Renal cortex interstitium (tissue), 11 donors: ENCODE results near the gene IL9R. TPM values are rescaled to one million over a fixed set of nuclear protein-coding genes. Genes with fewer than 3 reads are reported as not detected.
"Not testable (repeated sequence)": the region's sequence is repeated elsewhere in the genome, so short reads cannot be mapped to it uniquely, and the experiment has no call there.

ENCODE experiments used
- DNase-seq, 11 donors: peaks; one replicate each; pipeline ENCODE4 v3.0.0-alpha.2; 2013; ENCODE audit warnings: low read depth in 9 of 11, low spot score in 4 of 11; ENCODE audit errors: extremely low read depth in 1 of 11
- polyA plus RNA-seq, 3 donors: library from polyadenylated mRNA; unstranded; fragments of 120-200 nt; gene quantifications; one replicate each; pipeline ENCODE4 v1.2.1, GENCODE V29; 2013; ENCODE audit not compliant: insufficient read length in 3 of 3

Gene IL9R
- polyA plus RNA-seq, 3 donors, result 0.11 TPM; not detected in 2

DNA sequence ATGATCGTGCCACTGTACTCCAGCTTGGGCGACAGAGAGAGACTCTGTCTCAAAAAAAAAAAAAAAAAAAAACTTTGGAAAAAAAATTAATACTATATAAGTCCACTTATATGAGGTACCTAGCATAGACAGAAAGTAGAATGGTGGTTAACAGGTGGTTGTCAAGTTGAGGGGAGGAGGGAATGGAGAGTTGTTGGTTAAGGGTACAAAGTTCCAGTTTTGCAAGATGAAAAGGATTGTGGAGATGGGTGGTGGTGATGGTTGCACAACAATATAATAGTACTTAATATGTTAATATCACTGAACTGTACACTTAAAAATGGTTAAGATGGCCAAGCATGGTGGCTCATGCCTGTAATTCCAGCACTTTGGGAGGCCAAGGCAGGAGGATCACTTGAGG, 4.1 kb upstream of the IL9R start:
- DNase-seq, result no peak

DNA sequence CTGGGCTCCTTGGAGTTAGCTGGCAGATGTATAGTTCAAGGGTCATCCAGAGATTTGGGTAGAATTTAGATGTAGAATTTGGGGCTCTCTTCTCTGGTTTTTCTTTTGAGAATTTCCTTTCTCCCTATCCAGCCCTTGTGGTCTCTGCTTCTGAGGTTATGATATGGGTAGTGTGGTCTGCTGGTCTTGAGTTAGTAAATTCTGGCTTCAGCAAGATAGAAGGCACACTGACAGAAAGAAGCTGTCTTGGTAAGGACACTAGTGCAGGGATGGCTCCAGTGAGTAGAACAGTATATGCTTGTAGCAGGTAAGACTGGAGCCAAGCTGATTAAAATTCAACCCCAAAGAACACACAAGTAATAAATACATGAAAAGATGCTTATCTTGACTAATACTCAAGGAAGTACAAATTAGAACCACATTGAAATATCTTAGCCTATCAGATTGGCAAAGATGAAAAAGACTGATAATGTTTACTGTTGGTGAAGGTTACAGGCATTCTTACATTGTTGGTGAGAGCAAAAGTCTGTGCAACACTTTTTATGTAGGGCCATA, 2.1 kb upstream of the IL9R start:
- DNase-seq, result no peak

DNA sequence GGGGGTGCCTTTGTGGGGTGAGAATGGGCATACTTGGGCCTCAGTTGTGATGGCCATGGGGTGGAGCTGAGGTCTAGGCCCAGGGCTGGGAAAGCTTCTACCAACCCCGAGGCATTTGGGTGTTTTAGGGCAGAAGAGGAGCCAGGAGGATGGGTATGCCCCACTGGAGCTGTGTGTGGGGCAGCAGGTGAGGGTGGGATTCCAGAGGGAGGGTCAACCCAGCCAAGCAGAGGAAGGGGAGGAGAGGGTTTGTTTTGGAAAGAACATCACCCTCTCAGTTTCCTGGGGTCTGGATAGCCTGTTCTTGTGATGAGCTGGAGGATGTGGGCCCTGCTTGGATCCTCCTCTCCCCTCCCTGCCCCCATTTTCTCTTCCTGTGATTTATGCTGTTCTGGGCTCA, 620 bp downstream of the IL9R start:
- no peak for DNase-seq

DNA sequence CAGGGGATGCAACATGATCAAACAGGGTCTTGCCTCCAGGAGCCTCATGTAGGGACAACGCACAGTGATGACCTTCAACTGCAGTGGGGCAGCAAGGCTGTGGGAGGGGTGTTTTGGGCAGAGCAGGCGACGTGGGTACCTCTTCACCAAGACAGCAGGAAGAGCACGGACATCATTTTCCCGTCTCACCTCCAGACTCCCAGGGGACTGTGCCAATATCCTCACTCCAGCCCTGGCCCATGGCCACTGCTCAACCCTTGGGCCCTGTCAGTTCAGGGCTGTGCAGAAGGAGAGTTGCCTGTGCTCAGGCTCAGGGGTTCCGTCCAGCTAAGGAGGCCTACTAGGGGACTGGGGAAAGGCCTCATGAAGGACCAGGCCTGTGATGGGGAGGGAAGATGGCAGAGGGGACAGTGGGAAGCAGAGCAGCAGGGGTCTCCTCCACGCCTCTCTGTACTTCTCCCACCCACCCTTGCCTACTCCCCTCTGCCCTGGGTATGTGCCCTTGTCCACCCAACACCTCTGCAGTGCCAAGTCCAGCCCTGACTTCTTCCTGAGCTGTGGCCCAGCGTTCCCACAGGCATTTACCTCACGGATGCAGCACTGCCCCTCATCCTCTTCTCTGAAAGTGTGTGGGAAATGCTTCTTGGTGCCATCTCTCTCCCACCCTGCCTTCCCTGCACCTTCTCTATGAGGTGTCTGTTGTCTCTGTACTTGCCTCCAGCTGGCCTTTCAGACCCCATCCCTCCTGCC, 1.4 kb downstream of the IL9R start:
- no peak for DNase-seq

DNA sequence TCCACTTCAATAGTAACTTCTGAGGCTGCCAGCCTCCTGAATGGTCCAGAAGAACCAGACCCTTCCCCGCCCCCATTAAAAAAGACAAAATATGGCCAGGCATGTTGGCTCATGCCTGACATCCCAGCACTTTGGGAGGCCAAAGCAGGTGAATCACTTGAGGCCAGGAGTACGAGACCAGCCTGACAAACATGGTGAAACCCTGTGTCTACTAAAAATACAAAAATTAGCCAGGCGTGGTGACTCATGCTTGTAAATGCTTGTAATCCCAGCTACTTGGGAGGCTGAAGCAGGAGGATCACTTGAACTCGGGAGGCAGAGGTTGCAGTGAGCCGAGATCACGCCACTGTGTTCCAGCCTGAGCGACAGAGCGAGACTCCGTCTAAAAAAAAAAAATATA, 2.3 kb downstream of the IL9R start:
- not testable (repeated sequence) for DNase-seq

DNA sequence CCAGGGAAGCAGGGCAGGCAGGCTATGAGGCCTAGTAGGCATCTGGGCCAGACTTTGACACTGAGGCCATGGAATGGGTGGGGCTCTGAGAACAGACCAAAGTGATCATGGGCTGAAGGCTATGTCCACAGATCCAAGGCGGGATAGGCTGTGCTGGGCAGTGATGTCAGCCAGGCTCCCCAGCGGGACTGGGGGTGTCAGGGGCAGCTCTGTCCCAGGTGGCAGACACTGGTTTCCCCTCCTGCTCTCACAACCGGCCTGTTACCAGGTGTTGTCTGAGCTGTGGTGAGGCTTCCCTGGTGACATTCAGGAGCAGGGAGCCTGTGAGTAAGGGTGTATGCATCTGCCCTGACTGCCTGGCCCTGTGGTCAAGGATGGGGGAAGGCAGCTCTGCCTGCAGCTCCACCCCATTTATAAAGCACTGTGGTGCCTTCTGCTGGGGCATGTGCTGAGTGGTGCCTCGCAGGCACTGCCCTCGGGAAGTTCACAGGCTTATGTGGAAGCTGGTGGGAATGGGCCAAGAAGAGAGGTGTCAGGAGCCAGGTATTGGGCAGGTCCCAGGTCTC, 2.9 kb downstream of the IL9R start:
- DNase-seq, result no peak

DNA sequence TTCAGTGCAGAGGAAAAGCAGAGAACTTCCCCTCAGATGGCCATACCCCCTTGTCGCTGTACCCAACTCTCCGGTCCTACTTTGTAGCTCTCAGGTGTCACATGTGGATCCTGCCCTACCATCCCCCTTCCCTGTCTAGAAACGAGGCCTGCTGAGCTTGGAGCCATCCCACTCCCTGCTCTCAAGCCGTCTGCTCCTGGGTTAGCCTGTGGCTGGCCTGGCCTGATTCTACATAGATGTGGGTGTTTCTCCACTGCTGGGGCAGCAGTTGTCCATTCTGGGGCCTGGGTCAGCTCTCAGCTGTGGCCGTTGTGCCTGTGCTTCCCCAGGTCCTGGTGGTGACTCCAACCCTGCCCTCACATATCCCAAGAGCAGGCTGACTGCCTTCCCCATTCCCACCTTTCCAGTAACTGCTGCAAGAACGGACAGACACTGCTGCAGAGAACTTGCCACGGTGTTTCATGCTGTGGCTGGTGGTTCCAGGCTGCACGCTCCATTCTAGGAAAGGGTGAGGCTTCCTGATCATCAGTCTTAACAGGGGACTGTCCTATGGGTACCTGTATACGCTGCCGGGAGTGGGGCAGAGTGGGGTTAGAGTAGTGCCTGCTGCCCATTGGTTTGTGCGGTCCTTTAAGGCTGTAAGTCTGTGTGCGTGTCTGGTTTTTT, 3.6 kb downstream of the IL9R start:
- no peak for DNase-seq

DNA sequence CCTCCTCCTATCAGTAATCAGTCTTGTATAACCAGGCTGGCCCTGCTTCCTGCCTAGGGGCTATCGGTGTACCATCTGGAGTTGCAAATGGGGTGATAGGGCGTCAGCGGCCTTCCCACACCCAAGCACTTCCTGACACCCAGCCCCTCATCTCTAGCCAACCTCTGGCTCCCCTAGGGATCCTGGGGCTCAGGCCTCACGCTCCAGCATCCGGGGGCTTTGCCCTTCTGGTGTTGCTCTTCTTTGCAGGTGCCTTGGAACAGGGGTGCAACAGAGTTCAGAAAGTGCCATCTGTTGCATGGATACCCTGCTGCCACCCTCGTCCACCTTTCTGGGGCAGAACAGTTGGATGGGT, 4.1 kb downstream of the IL9R start:
- DNase-seq, result no peak

DNA sequence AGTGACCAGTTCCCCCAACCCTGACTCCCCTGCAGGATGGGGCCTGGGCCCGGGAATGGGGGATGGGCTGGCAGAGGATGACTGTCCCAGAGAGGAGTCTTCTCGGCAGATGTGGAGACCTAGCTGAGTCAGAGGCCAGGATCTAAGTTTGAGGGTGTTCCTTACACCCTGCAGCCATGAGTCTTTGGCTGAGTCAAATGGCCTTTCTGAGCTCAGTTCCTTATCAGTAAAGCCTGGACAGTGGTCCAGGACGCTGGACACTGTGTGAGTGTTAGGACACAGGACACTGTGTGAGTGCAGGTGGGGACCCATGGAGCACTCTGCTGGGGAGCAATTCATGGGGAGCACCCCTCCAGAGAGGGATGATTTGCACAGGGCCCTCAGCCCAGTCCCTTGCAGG, 5.0 kb downstream of the IL9R start:
- no peak for DNase-seq

DNA sequence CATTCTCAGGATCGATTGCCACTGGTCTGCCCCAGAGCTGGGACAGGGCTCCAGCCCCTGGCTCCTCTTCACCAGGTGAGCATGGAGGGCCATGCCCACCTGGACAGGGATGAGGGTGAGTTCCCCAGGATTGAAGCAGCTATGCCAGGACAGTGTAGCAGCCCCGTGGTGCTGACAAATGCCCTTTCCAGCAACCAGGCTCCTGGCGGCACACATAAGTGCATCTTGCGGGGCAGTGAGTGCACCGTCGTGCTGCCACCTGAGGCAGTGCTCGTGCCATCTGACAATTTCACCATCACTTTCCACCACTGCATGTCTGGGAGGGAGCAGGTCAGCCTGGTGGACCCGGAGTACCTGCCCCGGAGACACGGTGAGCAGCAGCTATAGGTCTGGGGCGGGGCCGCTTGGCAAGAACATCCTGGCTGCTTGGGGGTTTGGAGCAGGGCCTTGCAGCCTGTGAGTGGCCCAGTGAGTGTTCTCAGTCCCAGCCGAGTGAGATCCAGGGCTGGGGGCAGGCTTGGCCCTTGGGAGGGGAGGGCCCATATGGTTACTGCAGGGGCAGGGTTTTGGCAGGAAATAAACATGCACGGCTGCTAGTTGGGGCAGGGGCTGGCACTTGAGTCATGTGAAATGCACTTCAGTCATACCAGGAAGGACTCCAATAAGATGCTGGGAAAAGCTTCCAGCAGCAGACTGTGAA, 6.1 kb downstream of the IL9R start:
- no peak for DNase-seq

DNA sequence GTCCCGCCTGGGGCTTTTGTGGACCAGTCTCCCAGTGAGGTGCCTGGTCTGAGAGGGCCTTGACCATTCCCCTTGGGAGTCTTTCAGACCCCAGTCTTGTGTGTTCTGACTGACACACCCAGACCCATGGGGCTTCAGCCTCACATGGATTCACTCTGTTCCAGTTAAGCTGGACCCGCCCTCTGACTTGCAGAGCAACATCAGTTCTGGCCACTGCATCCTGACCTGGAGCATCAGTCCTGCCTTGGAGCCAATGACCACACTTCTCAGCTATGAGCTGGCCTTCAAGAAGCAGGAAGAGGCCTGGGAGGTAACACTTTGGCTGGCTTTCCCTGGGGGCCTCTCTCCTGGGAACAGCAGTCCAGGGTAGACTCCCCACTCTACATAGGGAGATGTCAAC, 6.8 kb downstream of the IL9R start:
- DNase-seq, result no peak

DNA sequence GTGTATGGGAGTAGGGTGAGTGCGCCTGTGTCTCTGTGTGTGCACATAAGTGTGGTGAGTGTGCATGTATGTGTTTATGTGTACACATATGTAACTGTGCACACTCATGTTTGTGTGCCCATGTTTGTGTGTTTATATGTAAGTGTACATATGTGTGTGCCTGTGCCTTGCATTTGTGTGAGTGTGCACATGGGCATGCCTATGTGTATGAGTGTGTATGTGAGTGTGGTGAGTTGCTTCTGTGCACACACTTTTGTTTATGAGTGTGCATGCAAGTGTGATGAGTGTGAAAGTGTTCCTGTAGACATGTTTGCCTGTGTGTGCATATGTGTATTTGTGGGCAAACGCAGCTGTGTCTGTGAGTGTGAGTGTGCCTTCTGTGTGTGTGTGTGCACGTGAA, 7.2 kb downstream of the IL9R start:
- DNase-seq, result no peak

DNA sequence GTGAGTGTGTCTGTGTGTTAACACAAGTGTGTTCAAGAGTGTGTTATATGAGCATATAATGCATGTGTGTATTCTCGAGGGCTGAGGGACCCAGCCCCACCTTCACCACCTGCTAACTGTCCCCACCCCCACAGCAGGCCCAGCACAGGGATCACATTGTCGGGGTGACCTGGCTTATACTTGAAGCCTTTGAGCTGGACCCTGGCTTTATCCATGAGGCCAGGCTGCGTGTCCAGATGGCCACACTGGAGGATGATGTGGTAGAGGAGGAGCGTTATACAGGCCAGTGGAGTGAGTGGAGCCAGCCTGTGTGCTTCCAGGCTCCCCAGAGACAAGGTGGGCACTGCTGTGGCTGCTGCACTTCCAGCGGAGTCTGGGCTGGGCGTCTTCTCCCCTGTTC, 7.6 kb downstream of the IL9R start:
- DNase-seq, result no peak

DNA sequence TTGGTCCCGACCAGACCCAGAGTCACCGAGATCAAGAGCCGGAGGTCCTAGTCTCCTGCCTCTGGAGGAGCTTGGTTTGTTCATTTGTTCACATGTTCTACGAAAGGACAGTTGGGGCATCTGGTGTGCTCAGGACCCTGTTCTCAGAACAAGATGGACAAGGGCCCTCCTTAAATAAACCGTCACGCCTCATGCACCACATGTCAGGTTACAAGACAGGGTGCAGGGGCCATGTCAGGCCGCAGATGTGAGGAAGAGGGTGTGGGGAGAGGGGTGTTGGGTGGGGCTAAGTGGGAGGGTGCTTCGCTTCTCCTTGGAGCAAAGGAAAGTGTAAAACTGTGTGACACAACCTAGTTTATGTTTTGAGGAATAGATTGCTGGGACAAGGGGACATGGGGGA, 9.0 kb downstream of the IL9R start:
- DNase-seq, result not testable (repeated sequence)

DNA sequence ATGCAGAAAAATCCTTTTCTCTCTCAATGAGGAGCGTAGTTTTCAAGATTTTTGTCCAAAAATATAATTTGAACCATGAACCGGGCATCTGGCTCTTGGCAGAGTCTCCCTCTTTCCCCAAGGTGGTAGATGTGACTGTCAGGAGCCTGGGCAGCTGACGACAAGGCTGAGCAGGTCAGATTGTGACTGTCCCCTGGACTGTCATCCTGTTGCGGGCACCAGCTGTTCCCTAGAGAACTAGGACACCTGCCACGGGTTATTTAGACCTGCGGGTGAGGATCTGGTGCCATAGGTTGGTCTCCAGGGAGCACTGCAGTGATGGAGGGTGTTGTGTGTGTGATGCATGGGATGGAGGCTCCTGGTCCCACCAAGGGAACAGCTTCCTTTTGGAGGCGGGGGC, 10.9 kb downstream of the IL9R start:
- not testable (repeated sequence) for DNase-seq

DNA sequence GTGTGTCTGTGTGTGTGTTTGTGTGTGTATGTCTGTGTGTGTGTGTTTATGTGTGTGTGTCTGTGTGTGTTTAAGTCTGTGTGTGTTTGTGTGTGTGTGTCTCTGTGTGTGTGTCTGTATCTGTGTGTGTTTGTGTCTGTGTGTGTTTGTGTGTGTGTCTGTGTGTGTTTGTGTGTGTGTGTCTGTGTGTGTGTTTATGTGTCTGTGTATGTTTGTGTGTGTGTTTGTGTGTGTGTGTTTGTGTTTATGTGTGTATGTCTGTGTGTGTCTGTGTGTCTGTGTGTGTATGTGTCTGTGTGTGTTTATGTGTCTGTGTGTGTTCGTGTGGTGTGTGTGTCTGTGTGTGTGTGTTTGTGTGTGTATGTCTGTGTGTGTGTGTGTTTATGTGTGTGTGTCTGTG, 11.4 kb downstream of the IL9R start:
- DNase-seq, result no peak

DNA sequence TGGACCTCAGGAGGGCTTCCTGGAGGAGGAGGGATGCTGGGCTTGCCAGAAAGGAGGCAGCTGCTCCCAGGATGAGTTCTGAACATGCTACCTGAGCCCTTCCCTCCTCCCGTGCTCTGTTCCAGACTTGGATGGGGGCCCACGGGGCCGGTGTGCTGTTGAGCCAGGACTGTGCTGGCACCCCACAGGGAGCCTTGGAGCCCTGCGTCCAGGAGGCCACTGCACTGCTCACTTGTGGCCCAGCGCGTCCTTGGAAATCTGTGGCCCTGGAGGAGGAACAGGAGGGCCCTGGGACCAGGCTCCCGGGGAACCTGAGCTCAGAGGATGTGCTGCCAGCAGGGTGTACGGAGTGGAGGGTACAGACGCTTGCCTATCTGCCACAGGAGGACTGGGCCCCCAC, 12.2 kb downstream of the IL9R start:
- not testable (repeated sequence) for DNase-seq

DNA sequence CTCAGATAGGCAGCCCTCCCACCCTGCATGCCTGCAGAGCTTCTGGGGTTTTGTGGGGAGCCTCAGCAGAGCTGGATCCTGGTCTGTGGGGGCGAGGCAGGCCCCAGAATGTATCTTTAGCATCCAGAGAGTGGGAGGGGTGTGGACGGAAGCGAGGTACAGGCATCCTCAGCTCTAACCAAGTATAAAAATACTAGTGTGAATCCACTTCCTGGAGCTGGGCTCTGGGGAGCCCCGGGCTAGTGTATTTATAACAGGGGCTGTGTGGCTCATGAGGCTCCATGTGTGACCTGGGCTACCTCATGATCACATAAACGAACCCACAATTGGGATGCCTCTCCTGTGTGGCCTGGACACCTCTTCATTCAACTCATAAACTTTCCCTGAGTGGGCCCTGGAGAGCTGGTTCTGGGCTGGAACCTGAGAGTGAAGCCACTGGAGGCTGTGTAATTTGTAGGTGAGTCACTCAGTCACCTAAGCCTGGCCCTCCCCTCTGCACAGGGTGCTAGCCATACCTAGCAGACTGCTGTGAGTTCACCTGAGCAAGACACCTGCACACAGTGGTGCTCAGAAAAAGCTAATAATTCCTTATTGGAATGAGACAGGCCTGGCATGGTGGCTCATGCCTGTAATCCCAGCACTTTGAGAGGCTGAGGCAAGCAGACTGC, 15.9 kb downstream of the IL9R start:
- DNase-seq, result not testable (repeated sequence)

DNA sequence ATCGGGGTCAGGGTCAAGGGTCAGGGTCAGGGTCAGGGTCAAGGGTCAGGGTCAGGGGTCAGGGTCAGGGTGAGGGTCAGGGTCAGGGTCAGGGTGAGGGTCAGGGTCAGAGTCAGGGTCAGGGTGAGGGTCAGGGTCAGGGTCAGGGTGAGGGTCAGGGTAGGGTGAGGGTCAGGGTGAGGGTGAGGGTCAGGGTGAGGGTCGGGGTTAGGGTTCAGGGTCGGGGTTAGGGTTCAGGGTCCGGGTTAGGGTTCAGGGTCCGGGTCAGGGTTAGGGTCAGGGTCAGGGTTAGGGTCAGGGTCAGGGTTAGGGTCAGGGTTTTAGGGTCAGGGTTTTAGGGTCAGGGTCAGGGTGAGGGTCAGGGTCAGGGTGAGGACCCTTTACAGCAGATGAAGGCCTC, 22.4 kb downstream of the IL9R start:
- DNase-seq, result not testable (repeated sequence)
